HEK293T (cell line): ENCODE results near the gene SGCB.

Source experiments
- CTCF ChIA-PET: fragments of 350-600 bp; formaldehyde crosslinking; extraction: SDS; loops from one replicate; lab custom pipeline; 2021; ENCODE audit warnings: antibody characterized with exemption, inconsistent platforms; lab: Yijun Ruan, JAX
- POLR2A ChIA-PET: fragments of 350-600 bp; formaldehyde crosslinking; extraction: SDS; loops from one replicate; lab custom pipeline; 2020; ENCODE audit warnings: antibody characterized with exemption, inconsistent platforms; lab: Yijun Ruan, JAX
- DNase-seq: peaks from one replicate; pipeline ENCODE4 v3.0.0; 2012; ENCODE audit warnings: mixed read lengths; ENCODE audit errors: extremely low spot score
- ARNT ChIP-seq: fragments of 450-650 bp; IDR thresholded peaks from 2 replicates; pipeline ENCODE4 v1.6.1; 2017; ENCODE audit warnings: mild to moderate bottlenecking
- BHLHE40 ChIP-seq: fragments of 450-650 bp; IDR thresholded peaks from 2 replicates; pipeline ENCODE4 v1.6.1; 2016; ENCODE audit warnings: mild to moderate bottlenecking, moderate library complexity, borderline replicate concordance
- CTBP1 ChIP-seq: fragments of 450-650 bp; IDR thresholded peaks from 2 replicates; pipeline ENCODE4 v1.6.1; 2016; ENCODE audit warnings: borderline replicate concordance
- ELF4 ChIP-seq: fragments of 450-650 bp; IDR thresholded peaks from 2 replicates; pipeline ENCODE4 v1.6.1; 2017; ENCODE audit warnings: antibody characterized with exemption
- FOXA1 ChIP-seq: fragments of 450-650 bp; IDR thresholded peaks from 2 replicates; pipeline ENCODE4 v1.6.1; 2016; ENCODE audit warnings: mild to moderate bottlenecking
- FOXK2 ChIP-seq: fragments of 450-650 bp; IDR thresholded peaks from 2 replicates; pipeline ENCODE4 v1.6.1; 2016; ENCODE audit warnings: mild to moderate bottlenecking
- FOXM1 ChIP-seq: fragments of 450-650 bp; IDR thresholded peaks from 2 replicates; pipeline ENCODE4 v1.6.1; 2017; ENCODE audit warnings: mild to moderate bottlenecking, borderline replicate concordance
- HDGF ChIP-seq: fragments of 450-650 bp; IDR thresholded peaks from 2 replicates; pipeline ENCODE4 v1.6.1; 2017; ENCODE audit warnings: antibody characterized with exemption, borderline replicate concordance
- L3MBTL2 ChIP-seq: fragments of 450-650 bp; conservative IDR thresholded peaks from 2 replicates; pipeline ENCODE4 v1.6.1; 2016; ENCODE audit warnings: mild to moderate bottlenecking
- LEF1 ChIP-seq: fragments of 450-650 bp; IDR thresholded peaks from 2 replicates; pipeline ENCODE4 v1.6.1; 2017; ENCODE audit warnings: mild to moderate bottlenecking, borderline replicate concordance
- NFRKB ChIP-seq: fragments of 450-650 bp; IDR thresholded peaks from 2 replicates; pipeline ENCODE4 v1.6.1; 2016; ENCODE audit warnings: mild to moderate bottlenecking, moderate library complexity
- PKNOX1 ChIP-seq: fragments of 450-650 bp; IDR thresholded peaks from 2 replicates; pipeline ENCODE4 v1.6.1; 2016
- SP1 ChIP-seq: fragments of 450-650 bp; IDR thresholded peaks from 2 replicates; pipeline ENCODE4 v1.6.1; 2017
- SUZ12 ChIP-seq: fragments of 450-650 bp; IDR thresholded peaks from 2 replicates; pipeline ENCODE4 v1.6.1; 2016; ENCODE audit warnings: mild to moderate bottlenecking
- TARDBP ChIP-seq: fragments of 450-650 bp; IDR thresholded peaks from 2 replicates; pipeline ENCODE4 v1.6.1; 2016
- ZNF384 ChIP-seq: fragments of 450-650 bp; IDR thresholded peaks from 2 replicates; pipeline ENCODE4 v1.6.1; 2016

SGCB gene

DNA sequence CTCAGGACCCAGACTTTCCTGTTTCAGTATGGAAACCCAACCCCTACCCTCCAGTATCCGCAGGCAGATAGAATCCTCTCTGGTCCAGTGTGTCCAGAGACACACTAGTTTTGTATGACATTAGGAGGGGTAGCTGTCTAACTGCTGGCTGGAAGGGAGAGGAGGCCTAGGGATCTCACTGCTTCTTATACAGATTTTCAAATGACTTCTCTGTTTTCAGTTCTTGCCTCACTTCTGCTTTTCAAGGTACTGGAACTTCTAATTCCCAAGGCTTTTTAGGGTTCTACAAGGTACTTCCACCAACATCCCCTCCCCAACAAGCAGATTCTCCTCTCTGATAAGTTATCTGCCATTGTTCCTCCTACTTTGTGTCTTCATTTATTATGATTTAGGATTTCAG lies 6.1 kb downstream of the SGCB start:
- CTCF ChIA-PET = no interaction called here
- TF ChIP-seq ZNF384 (no peak), SP1 (no peak), LEF1 (no peak), FOXM1 (no peak), CTBP1 (no peak), SUZ12 (no peak), PKNOX1 (no peak), FOXK2 (no peak), FOXA1 (no peak)

GRCh38 chr4:52028970-52029369 lies 9.1 kb downstream of the SGCB start:
- TF ChIP-seq FOXM1 (no peak), SP1 (no peak), BHLHE40 (no peak), HDGF (no peak), L3MBTL2 (no peak), ELF4 (no peak), NFRKB (no peak), CTBP1 (no peak), TARDBP (no peak), FOXA1 (no peak), PKNOX1 (no peak), ARNT (no peak)
- CTCF ChIA-PET = no interaction called here
- POLR2A ChIA-PET = no interaction called here
- DNase-seq = no peak

More for the DNA sequence above, 6.1 kb downstream of the SGCB start:
- POLR2A ChIA-PET = no interaction called here
- DNase-seq = no peak

GRCh38 chr4:52019936-52020657 lies 18.0 kb downstream of the SGCB start, which contains the start of gene LRRC66:
Gene LRRC66, minus strand, starts transcription at chr4:52020363. Its CDS starts 2,750 bp downstream, at chr4:52017613.
- no peak for TF ChIP-seq ELF4
- POLR2A ChIA-PET = no interaction called here
- no peak for DNase-seq
- CTCF ChIA-PET = no interaction called here

DNA sequence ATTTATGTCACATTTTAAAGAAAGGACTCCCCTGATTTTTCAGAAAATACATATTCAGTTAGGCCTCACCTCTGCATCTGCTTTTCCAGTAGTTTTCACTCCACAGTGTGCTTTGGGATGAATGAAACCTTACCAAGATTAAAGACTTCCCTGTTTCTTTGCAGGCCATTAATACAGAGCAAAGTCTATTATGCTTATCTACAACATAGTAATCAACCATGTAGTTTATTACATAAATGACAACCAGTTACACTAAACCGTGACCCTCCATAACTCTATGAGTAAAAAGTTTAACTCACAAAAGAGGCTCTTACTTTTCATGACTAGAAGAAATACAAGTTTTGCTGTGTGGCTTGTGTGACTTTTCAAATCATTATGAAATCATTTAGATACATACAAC lies 20.3 kb downstream of the SGCB start:
- DNase-seq = no peak
- TF ChIP-seq SP1 = no peak
- TF ChIP-seq PKNOX1 = no peak
- TF ChIP-seq ZNF384 = no peak
- TF ChIP-seq HDGF = no peak
- TF ChIP-seq BHLHE40 = no peak
- no peak for TF ChIP-seq SUZ12
- TF ChIP-seq FOXK2 = no peak
- TF ChIP-seq L3MBTL2 = no peak
- no peak for TF ChIP-seq FOXA1
- TF ChIP-seq NFRKB = no peak
- TF ChIP-seq ELF4 = no peak
- TF ChIP-seq TARDBP = no peak
- TF ChIP-seq ARNT = no peak
- no peak for TF ChIP-seq CTBP1
- TF ChIP-seq LEF1 = no peak
- no peak for TF ChIP-seq FOXM1
- ChIA-PET CTCF (no interaction called here), POLR2A (no interaction called here)

GRCh38 chr4:52016981-52017380 lies 21.1 kb downstream of the SGCB start:
- ChIA-PET CTCF (no interaction called here), POLR2A (no interaction called here)
- TF ChIP-seq LEF1 (no peak), ELF4 (no peak), FOXM1 (no peak), NFRKB (no peak), ARNT (no peak), FOXK2 (no peak), BHLHE40 (no peak), CTBP1 (no peak), PKNOX1 (no peak), L3MBTL2 (no peak), SUZ12 (no peak), ZNF384 (no peak), HDGF (no peak), SP1 (no peak), TARDBP (no peak)
- no peak for DNase-seq

- POLR2A ChIA-PET = no interaction called here
- TF ChIP-seq FOXA1 (no peak), ZNF384 (no peak), PKNOX1 (no peak), FOXM1 (no peak), L3MBTL2 (no peak), CTBP1 (no peak), ARNT (no peak), HDGF (no peak), BHLHE40 (no peak), SP1 (no peak), SUZ12 (no peak), LEF1 (no peak), NFRKB (no peak), TARDBP (no peak), ELF4 (no peak), FOXK2 (no peak)
- DNase-seq = no peak
- CTCF ChIA-PET = no interaction called here
Observed at GRCh38 chr4:52015366-52015765, 22.7 kb downstream of the SGCB start.
